ENCODE results near the gene PCDH9.

The PCDH9 gene

DNA sequence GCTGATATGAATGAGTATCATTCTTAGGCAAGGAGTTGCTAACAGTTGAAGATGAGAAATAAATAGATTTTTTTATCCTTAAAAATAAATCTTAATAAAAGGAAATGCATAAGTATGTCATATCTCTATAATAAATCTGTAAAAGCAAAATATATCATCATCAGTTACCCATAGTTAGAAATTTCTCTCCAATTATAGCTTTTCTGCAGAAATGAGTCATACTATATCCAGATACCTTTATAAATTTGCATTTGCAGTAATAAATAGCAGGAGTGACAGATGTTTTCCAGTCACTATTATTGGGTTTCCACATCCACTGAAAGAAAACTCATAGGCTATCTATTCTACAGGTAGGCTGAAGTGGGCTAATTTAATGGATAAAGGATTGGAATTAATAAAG, 829.8 kb downstream of the PCDH9 start:
- H3K36me3 ChIP-seq (ENCODE audit: low read length), result no peaks in the 10 kb centered on the region

DNA sequence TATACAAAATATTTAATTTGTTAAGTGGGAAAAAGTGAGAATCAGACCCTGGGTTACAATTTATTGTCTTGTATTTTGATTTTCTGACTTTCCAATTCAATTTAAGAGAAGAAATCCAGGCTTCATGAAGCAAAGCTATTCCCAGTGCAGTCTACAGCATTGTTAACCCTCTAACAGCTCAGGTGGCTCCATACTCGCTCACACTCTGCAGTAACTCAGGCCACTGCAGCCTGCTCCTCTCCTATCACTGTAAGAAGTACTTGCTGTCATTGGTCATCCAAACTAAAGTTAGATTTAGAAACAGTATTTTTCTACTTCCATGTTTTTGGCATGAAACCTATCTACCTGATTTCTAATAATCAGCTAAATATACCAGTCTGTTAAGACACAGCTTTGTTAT, 830.3 kb downstream of the PCDH9 start:
- Histone ChIP-seq H3F3A (ENCODE audit: insufficient read depth) (no peaks in the 10 kb centered on the region), H3K4me2 (ENCODE audit: low read depth, low read length, poor library complexity, severe bottlenecking) (no peak overlapping the region), H3K4me3 (ENCODE audit: insufficient read depth, low read length, poor library complexity, severe bottlenecking) (no peak overlapping the region), H3K27ac (ENCODE audit: low read depth, low read length) (no peak overlapping the region), H3K9me2 (replicated peaks; ENCODE audit: insufficient read depth, low read length) (no peaks in the 10 kb centered on the region), H3K27me3 (ENCODE audit: low read length) (no peaks in the 10 kb centered on the region), H3K79me2 (ENCODE audit: insufficient read depth, low read length) (no peaks in the 10 kb centered on the region), H2AFZ (ENCODE audit: low read depth, low read length, severe bottlenecking) (no peak overlapping the region), H3K36me3 (ENCODE audit: low read length) (no peaks in the 10 kb centered on the region), H4K20me1 (ENCODE audit: low read depth, low read length) (no peaks in the 10 kb centered on the region), H3K9me3 (ENCODE audit: insufficient read depth, low read length) (no peaks in the 10 kb centered on the region), H3K9ac (ENCODE audit: low read length) (no peak overlapping the region)
- TF ChIP-seq, protein P1, sequence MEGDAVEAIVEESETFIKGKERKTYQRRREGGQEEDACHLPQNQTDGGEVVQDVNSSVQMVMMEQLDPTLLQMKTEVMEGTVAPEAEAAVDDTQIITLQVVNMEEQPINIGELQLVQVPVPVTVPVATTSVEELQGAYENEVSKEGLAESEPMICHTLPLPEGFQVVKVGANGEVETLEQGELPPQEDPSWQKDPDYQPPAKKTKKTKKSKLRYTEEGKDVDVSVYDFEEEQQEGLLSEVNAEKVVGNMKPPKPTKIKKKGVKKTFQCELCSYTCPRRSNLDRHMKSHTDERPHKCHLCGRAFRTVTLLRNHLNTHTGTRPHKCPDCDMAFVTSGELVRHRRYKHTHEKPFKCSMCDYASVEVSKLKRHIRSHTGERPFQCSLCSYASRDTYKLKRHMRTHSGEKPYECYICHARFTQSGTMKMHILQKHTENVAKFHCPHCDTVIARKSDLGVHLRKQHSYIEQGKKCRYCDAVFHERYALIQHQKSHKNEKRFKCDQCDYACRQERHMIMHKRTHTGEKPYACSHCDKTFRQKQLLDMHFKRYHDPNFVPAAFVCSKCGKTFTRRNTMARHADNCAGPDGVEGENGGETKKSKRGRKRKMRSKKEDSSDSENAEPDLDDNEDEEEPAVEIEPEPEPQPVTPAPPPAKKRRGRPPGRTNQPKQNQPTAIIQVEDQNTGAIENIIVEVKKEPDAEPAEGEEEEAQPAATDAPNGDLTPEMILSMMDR (IDR thresholded peaks at IDR 0.05; ENCODE audit: insufficient read depth, low read length, poor library complexity, severe bottlenecking), result no peak
- no peak for TF ChIP-seq EZH2phosphoT487 (conservative IDR thresholded peaks at IDR 0.05; ENCODE audit: low read length)

More for the DNA sequence above, 829.8 kb downstream of the PCDH9 start:
- H3K9me2 ChIP-seq (replicated peaks; ENCODE audit: insufficient read depth, low read length), result no peaks in the 10 kb centered on the region
- H2AFZ ChIP-seq (ENCODE audit: low read depth, low read length, severe bottlenecking), result no peak overlapping the region
- TF ChIP-seq EZH2phosphoT487 (conservative IDR thresholded peaks at IDR 0.05; ENCODE audit: low read length), result no peak
- TF ChIP-seq, protein P1 (IDR thresholded peaks at IDR 0.05; ENCODE audit: insufficient read depth, low read length, poor library complexity, severe bottlenecking), result no peak
- no peak overlapping the region for H3K27ac ChIP-seq (ENCODE audit: low read depth, low read length)
- no peak overlapping the region for H3K4me2 ChIP-seq (ENCODE audit: low read depth, low read length, poor library complexity, severe bottlenecking)
- H4K20me1 ChIP-seq (ENCODE audit: low read depth, low read length), result no peaks in the 10 kb centered on the region
- H3K4me3 ChIP-seq (ENCODE audit: insufficient read depth, low read length, poor library complexity, severe bottlenecking), result no peak overlapping the region
- no peaks in the 10 kb centered on the region for H3K27me3 ChIP-seq (ENCODE audit: low read length)
- no peaks in the 10 kb centered on the region for H3K79me2 ChIP-seq (ENCODE audit: insufficient read depth, low read length)
- no peaks in the 10 kb centered on the region for H3K9me3 ChIP-seq (ENCODE audit: insufficient read depth, low read length)
- H3F3A ChIP-seq (ENCODE audit: insufficient read depth), result no peaks in the 10 kb centered on the region
- H3K9ac ChIP-seq (ENCODE audit: low read length), result no peak overlapping the region

- no peaks in the 10 kb centered on the region for H4K20me1 ChIP-seq (ENCODE audit: low read depth, low read length)
- H3K9ac ChIP-seq (ENCODE audit: low read length), result no peak overlapping the region
- no peaks in the 10 kb centered on the region for H3K36me3 ChIP-seq (ENCODE audit: low read length)
- H3K4me3 ChIP-seq (ENCODE audit: insufficient read depth, low read length, poor library complexity, severe bottlenecking), result no peak overlapping the region
- H3F3A ChIP-seq (ENCODE audit: insufficient read depth), result no peaks in the 10 kb centered on the region
- no peaks in the 10 kb centered on the region for H3K9me3 ChIP-seq (ENCODE audit: insufficient read depth, low read length)
- no peaks in the 10 kb centered on the region for H3K9me2 ChIP-seq (replicated peaks; ENCODE audit: insufficient read depth, low read length)
- no peaks in the 10 kb centered on the region for H3K27me3 ChIP-seq (ENCODE audit: low read length)
- no peak overlapping the region for H2AFZ ChIP-seq (ENCODE audit: low read depth, low read length, severe bottlenecking)
- no peak overlapping the region for H3K27ac ChIP-seq (ENCODE audit: low read depth, low read length)
- no peak for TF ChIP-seq EZH2phosphoT487 (conservative IDR thresholded peaks at IDR 0.05; ENCODE audit: low read length)
- TF ChIP-seq, protein P1 (IDR thresholded peaks at IDR 0.05; ENCODE audit: insufficient read depth, low read length, poor library complexity, severe bottlenecking), result no peak
- no peaks in the 10 kb centered on the region for H3K79me2 ChIP-seq (ENCODE audit: insufficient read depth, low read length)
- no peak overlapping the region for H3K4me2 ChIP-seq (ENCODE audit: low read depth, low read length, poor library complexity, severe bottlenecking)
These were observed 833.0 kb downstream of the PCDH9 start for GRCh38 chr13:66397133-66397532.

Measured in SU-DHL-6 (cell line).